ENCODE results near the gene NCCRP1.

Gene NCCRP1

GRCh38 chr19:39248806-39249205 is 52.0 kb downstream of the NCCRP1 start, which contains the start of gene IFNL4:
Gene IFNL4, minus strand, starts transcription at chr19:39248856.
- POLR2A ChIA-PET: no interaction called here
- CTCF ChIA-PET: no interaction called here
- DNase-seq (ENCODE audit: extremely low spot score): no peak
- TF ChIP-seq CTCF (IDR thresholded peaks at IDR 0.05; ENCODE audit: control extremely low read depth, extremely low read depth, low read depth, missing control alignments): no peak

DNA sequence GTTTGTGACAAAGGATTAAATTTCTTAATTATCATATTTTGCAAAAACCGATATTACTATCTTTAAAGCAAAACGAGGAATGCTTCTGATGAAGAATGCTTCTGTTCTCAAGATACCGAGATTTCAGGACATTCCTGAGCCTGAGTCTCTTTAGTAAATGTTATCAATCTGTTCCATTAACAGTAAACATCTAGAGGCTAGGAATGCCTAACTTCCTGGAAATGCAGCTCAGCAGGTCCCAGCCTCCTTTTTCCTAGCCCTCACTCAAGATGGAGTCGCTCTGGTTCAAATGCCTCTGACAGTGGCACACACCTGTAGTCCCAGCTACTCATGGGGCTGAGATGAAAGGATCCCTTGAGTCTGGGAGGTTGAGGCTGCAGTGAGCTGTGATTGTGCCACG is 54.3 kb downstream of the NCCRP1 start:
- TF ChIP-seq CTCF (IDR thresholded peaks at IDR 0.05; ENCODE audit: control extremely low read depth, extremely low read depth, low read depth, missing control alignments): no peak
- POLR2A ChIA-PET: no interaction called here
- no peak for DNase-seq (ENCODE audit: extremely low spot score)
- CTCF ChIA-PET: no interaction called here

Measured in GM10248 (cell line).